C4-2B (cell line): ENCODE results near the gene RFX7.
A peak's percentile ranks its signal among the peaks of the same experiment; 100 is the strongest.

Experiments used
- H3K27ac ChIP-seq: fragments of 450-650 bp; 2 replicates; pipeline ENCODE4 v1.5.1; 2017
- CTCF ChIP-seq: fragments of 450-650 bp; conservative IDR thresholded peaks from 2 replicates; pipeline ENCODE4 v1.5.1; 2017; ENCODE audit warnings: mild to moderate bottlenecking
- ZFX ChIP-seq: fragments of 450-650 bp; IDR thresholded peaks from 2 replicates; pipeline ENCODE4 v1.6.1; 2017

The RFX7 gene

DNA sequence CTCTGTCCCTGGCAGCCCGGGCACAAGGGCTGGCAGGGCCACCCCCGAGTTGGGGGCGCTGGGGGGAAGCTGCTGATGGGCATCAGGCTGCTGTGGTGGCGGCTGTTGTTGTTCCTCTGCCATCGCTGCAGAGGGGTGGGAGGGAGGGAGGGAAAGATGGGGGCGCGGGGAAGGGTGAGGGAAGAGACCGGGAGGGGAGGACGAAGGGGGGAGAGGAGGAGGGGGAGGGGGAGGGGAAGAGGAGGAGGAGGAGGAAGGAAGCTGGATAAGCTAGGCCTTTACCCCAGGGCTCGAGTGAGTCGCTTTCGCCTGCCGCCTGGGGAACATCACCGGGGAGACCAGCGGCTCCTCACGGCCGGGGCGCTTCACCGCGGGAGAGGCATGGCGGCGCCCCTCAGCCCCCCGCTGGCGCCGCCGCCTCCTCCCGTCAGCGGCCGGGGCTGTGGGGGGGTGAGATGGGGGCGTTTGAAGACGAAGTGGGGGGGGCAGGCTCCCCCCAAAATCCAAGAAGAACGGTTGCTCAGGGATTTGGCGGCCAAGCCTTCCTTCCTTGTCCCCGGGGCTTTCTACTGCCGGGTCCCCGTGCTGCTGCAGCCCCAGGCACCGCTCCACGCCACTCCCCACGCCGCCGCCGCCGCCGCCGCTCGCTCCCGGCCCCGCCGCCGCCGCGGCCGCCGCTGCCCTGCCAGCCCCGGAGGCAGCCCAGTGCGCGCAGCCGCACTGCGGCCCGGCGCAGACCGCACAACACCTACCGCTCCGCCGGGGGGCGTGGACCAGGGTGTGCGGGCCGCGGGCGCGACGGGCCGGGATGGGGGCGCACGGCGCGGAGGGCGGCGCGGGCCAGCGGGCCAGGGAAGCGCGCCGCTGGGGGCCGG is at the start of gene RFX7:
RFX7 (minus strand) TSS at position 717 of the 875 bp plus-strand sequence; CDS start at position 123, 594 bp downstream.
- H3K27ac ChIP-seq, result peak within 1 kb of the TSS; percentile 93
- TF ChIP-seq CTCF (peak; percentile 38), ZFX (peak; percentile 85)

DNA sequence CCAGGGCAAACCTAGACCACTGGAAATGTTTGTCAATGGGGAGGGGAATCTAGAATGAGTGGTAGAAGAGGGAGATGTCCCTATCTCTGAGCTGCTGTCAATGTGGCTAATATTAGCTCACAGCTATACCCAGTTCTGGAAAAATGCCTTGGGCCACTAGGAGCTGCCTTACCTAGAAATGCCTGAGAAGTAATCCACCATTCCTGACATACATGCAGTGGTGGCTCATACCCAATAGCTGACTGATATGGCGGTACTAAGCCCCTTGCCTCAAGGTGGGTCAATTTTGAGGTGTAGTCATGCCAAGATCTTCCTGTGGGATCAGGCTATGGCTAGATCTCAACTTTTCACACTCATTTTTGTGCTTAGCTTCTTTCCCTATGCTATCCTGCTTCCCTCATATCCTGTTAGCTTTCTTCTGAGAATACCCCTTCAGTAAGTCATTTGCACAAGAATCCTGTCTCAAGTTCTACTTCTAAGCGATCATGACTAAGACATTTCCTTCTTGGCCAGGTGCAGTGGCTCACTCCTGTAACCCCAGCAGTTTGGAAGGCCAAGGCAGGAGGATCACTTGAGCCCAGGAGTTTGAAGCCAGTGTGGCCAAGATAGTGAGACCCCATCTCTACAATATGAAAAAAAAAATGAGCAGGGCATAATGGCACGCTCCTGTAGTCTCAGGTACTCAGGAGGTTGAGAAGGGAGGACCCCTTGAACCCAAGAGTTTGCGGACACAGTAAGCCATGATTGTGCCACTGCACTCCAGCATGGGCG is 49.1 kb upstream of the RFX7 start:
- H3K27ac ChIP-seq, result no peak overlapping the region

DNA sequence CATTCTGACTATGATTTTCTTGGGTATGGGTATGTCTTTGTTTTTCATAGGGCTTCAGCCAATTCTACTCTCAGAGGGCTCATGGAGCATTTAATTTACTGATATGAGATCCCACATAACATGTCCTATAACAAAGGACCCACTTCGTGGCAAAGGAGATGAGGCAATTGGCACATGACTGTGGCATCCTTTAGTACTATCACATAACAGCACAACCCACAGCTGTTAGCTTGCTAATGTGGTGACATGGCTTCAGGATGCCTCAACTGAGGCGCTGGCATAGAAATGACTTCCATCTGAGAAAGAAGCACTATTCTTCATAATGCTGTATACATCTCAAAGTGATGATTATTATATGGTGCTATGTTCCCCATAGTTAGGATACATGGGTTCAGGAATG is 48.1 kb upstream of the RFX7 start:
- TF ChIP-seq ZFX (no peak), CTCF (no peak)
- H3K27ac ChIP-seq, result no peak overlapping the region

More for the DNA sequence above, 49.1 kb upstream of the RFX7 start:
- TF ChIP-seq CTCF (no peak), ZFX (no peak)

- no peak for TF ChIP-seq ZFX
- TF ChIP-seq CTCF, result peak; percentile 57
- no peak overlapping the region for H3K27ac ChIP-seq
These were observed 42.5 kb upstream of the RFX7 start for GRCh38 chr15:56286213-56286612.

- H3K27ac ChIP-seq, result no peak overlapping the region
- no peak for TF ChIP-seq ZFX
- no peak for TF ChIP-seq CTCF
These were observed 37.5 kb upstream of the RFX7 start for GRCh38 chr15:56281145-56281544.

DNA sequence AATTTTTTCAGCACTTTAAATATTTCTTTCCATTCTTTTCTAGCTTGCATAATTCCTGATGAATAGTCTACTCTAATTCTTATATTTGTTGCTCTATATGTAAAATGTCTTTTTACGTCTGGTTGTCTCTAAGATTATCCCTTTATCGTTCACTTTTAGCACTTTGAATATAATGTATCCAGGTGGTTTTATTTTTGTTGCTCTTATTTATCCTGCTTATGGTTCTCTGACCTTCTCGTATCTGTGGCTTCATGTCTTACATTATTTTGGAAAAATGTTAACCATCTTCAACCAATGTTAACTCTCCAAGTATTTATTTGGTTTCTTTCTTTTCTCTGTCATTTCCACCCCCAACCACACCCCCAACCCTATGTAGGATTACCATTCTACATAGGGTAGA is 30.0 kb upstream of the RFX7 start:
- H3K27ac ChIP-seq, result no peak overlapping the region

More for the DNA sequence above, 30.0 kb upstream of the RFX7 start:
- no peak for TF ChIP-seq ZFX
- TF ChIP-seq CTCF, result no peak
